SK-N-SH (cell line): Measurements from ENCODE around the gene GARIN6. TPM values are rescaled to one million over a fixed set of nuclear protein-coding genes. Genes with fewer than 3 reads are reported as not detected.
A peak's percentile ranks its signal among the peaks of the same experiment; 100 is the strongest.

Experiments
- CTCF ChIA-PET: fragments of 300-600, 350-600 bp; formaldehyde crosslinking; extraction: SDS; loops from one replicate; lab custom pipeline; 2021; lab: Yijun Ruan, JAX
- POLR2A ChIA-PET: fragments of 350-600 bp; sonication (Branson Sonifier 250); formaldehyde crosslinking; extraction: SDS; loops from one replicate; lab custom pipeline; 2020; ENCODE audit warnings: antibody characterized with exemption, inconsistent platforms; lab: Yijun Ruan, JAX
- DNase-seq: peaks from one replicate; pipeline ENCODE4 v3.0.0; 2012
- H2AFZ ChIP-seq: fragments of 200-600 bp; sonication (generic); 2 replicates; pipeline ENCODE4 v1.8.1; 2016; ENCODE audit warnings: antibody characterized with exemption, mild to moderate bottlenecking, low read depth
- H3F3A ChIP-seq: fragments of 200-600 bp; sonication (generic); replicated peaks from 2 replicates; pipeline ENCODE3; 2016; ENCODE audit warnings: antibody characterized with exemption, mild to moderate bottlenecking; ENCODE audit not compliant: insufficient read depth
- H3K27ac ChIP-seq, 2 experiments: fragments of 200-500 bp in 1 of 2; fragments of 200-600 bp in 1 of 2; sonication (Bioruptor generic) in 1 of 2; sonication (generic), shearing (Covaris generic) in 1 of 2; 2 replicates each; pipeline versions ENCODE4 v1.5.1 to v1.6.1; 2014 to 2016; ENCODE audit warnings: low read depth in 2 of 2, inconsistent platforms in 1 of 2, low read length in 1 of 2, mild to moderate bottlenecking in 1 of 2, mixed read lengths in 1 of 2
- H3K27me3 ChIP-seq: fragments of 200-600 bp; sonication (generic), shearing (Covaris generic); 2 replicates; pipeline ENCODE4 v1.6.1; 2016; ENCODE audit warnings: mixed run types; ENCODE audit not compliant: insufficient read depth
- H3K36me3 ChIP-seq, 2 experiments: fragments of 200-500 bp in 1 of 2; fragments of 200-600 bp in 1 of 2; sonication (Bioruptor generic) in 1 of 2; sonication (generic) in 1 of 2; replicated peaks in 1 of 2; 2 replicates each; pipeline versions ENCODE3 to v1.5.1; 2014 to 2016; ENCODE audit warnings: low read length in 1 of 2, mild to moderate bottlenecking in 1 of 2; ENCODE audit not compliant: insufficient read depth in 2 of 2, control insufficient read depth in 1 of 2
- H3K4me1 ChIP-seq, 2 experiments: fragments of 200-500 bp in 1 of 2; fragments of 200-600 bp in 1 of 2; sonication (Bioruptor generic) in 1 of 2; sonication (generic), shearing (Covaris generic) in 1 of 2; 2 replicates each; pipeline versions ENCODE4 v1.5.1 to v1.6.1; 2014 to 2016; ENCODE audit warnings: low read depth in 1 of 2, low read length in 1 of 2, mixed run types in 1 of 2; ENCODE audit not compliant: insufficient read depth in 2 of 2, control insufficient read depth in 1 of 2
- H3K4me2 ChIP-seq: fragments of 200-600 bp; sonication (generic), shearing (Covaris generic); 2 replicates; pipeline ENCODE4 v1.6.1; 2017; ENCODE audit warnings: mixed run types
- H3K4me3 ChIP-seq, 2 experiments: fragments of 200-500 bp in 1 of 2; fragments of 200-600 bp in 1 of 2; sonication (Bioruptor generic) in 1 of 2; sonication (generic), shearing (Covaris generic) in 1 of 2; 2 replicates each; pipeline versions ENCODE4 v1.5.1 to v1.8.1; 2014 to 2016; ENCODE audit warnings: low read depth in 2 of 2, inconsistent platforms in 1 of 2, low read length in 1 of 2, mild to moderate bottlenecking in 1 of 2, mixed read lengths in 1 of 2, moderate library complexity in 1 of 2
- H3K79me2 ChIP-seq: fragments of 200-600 bp; sonication (generic); 2 replicates; pipeline ENCODE4 v1.8.1; 2017; ENCODE audit warnings: mild to moderate bottlenecking; ENCODE audit not compliant: insufficient read depth
- H3K9ac ChIP-seq: fragments of 200-600 bp; sonication (generic); 2 replicates; pipeline ENCODE4 v1.6.1; 2017; ENCODE audit warnings: mixed run types
- H3K9me2 ChIP-seq: fragments of 200-600 bp; sonication (generic); 2 replicates; pipeline ENCODE4 v1.6.1; 2017; ENCODE audit warnings: mixed run types
- H3K9me3 ChIP-seq: fragments of 200-600 bp; sonication (generic); 2 replicates; pipeline ENCODE4 v1.6.1; 2017; ENCODE audit warnings: mixed run types, mild to moderate bottlenecking, moderate library complexity
- H4K20me1 ChIP-seq: fragments of 200-600 bp; sonication (generic); 2 replicates; pipeline ENCODE4 v1.6.1; 2017; ENCODE audit warnings: mild to moderate bottlenecking, mixed run types; ENCODE audit not compliant: insufficient read depth
- EP300 ChIP-seq, 2 experiments: IDR thresholded peaks; 2 replicates each; pipeline versions ENCODE4 v1.4.0 to v1.6.1; 2012; ENCODE audit warnings: borderline replicate concordance in 1 of 2, low read depth in 1 of 2, low read length in 1 of 2
- FOSL2 ChIP-seq: IDR thresholded peaks from 2 replicates; pipeline ENCODE4 v1.4.0; 2012; ENCODE audit warnings: low read depth, mild to moderate bottlenecking, moderate library complexity, borderline replicate concordance
- GABPA ChIP-seq: IDR thresholded peaks from 2 replicates; pipeline ENCODE4 v1.4.0; 2012; ENCODE audit warnings: low read depth, mild to moderate bottlenecking
- JUND ChIP-seq: IDR thresholded peaks from 2 replicates; pipeline ENCODE4 v1.4.0; 2012
- MEF2A ChIP-seq: IDR thresholded peaks from 2 replicates; pipeline ENCODE4 v1.4.0; 2012; ENCODE audit warnings: low read depth, borderline replicate concordance
- MXI1 ChIP-seq: IDR thresholded peaks from 2 replicates; pipeline ENCODE4 v1.6.1; 2012; ENCODE audit warnings: mild to moderate bottlenecking, low read depth, low read length, improper control_type of control experiment
- NFIC ChIP-seq: IDR thresholded peaks from 2 replicates; pipeline ENCODE4 v1.4.0; 2012; ENCODE audit warnings: borderline replicate concordance
- NRF1 ChIP-seq: IDR thresholded peaks from 2 replicates; pipeline ENCODE4 v1.6.1; 2012; ENCODE audit warnings: low read depth, mild to moderate bottlenecking, low read length
- POLR2AphosphoS5 ChIP-seq: IDR thresholded peaks from 2 replicates; pipeline ENCODE4 v1.6.1; 2012; ENCODE audit warnings: low read depth, low read length
- RFX5 ChIP-seq: IDR thresholded peaks from 2 replicates; pipeline ENCODE4 v1.6.1; 2012; ENCODE audit warnings: mild to moderate bottlenecking, improper control_type of control experiment, low read length
- RXRA ChIP-seq: IDR thresholded peaks from 2 replicates; pipeline ENCODE4 v1.4.0; 2012; ENCODE audit warnings: low read depth, mild to moderate bottlenecking, borderline replicate concordance
- SMC3 ChIP-seq: IDR thresholded peaks from 2 replicates; pipeline ENCODE4 v1.6.1; 2012; ENCODE audit warnings: low read depth, low read length, improper control_type of control experiment
- TAF1 ChIP-seq: IDR thresholded peaks from 2 replicates; pipeline ENCODE4 v1.6.1; 2012; ENCODE audit warnings: low read depth, mild to moderate bottlenecking, low read length, moderate library complexity, borderline replicate concordance
- TCF12 ChIP-seq: IDR thresholded peaks from 2 replicates; pipeline ENCODE4 v1.4.0; 2012
- TEAD4 ChIP-seq: IDR thresholded peaks from 2 replicates; pipeline ENCODE4 v1.4.0; 2012; ENCODE audit warnings: mild to moderate bottlenecking, borderline replicate concordance; ENCODE audit not compliant: insufficient read depth
- YY1 ChIP-seq: IDR thresholded peaks from 2 replicates; pipeline ENCODE4 v1.4.0; 2012; ENCODE audit warnings: low read depth, mild to moderate bottlenecking
- WGBS: methylation state at CpG from one replicate; pipeline ENCODE4 v1.1.6; 2017; ENCODE audit warnings: low lambda C conversion rate; 5-methylcytosine and 5-hydroxymethylcytosine counted together
- polyA plus RNA-seq, 3 experiments: library from polyadenylated mRNA; depleted of rRNA; stranded (reverse); fragments of >200 nt; gene quantifications; 2 replicates each; pipeline ENCODE4 v1.2.3, GENCODE V29; 2012
- TF ChIP-seq, protein P1 (sequence below): fragments of 200-600 bp; sonication (generic); IDR thresholded peaks from 2 replicates; pipeline ENCODE4 v1.6.1; 2017; ENCODE audit warnings: antibody characterized with exemption, mild to moderate bottlenecking, moderate library complexity
- TF ChIP-seq, protein P2 (sequence below): IDR thresholded peaks from 2 replicates; pipeline ENCODE4 v1.4.0; 2012; ENCODE audit warnings: low read depth
- TF ChIP-seq, protein P3 (sequence below): IDR thresholded peaks from 2 replicates; pipeline ENCODE4 v1.4.0; 2012; ENCODE audit warnings: low read depth, borderline replicate concordance
- TF ChIP-seq, protein P4 (sequence below): IDR thresholded peaks from 2 replicates; pipeline ENCODE4 v1.4.0; 2012; ENCODE audit warnings: low read depth, borderline replicate concordance
- TF ChIP-seq, protein P5 (sequence below): fragments of 150-350 bp; IDR thresholded peaks from 2 replicates; pipeline ENCODE4 v1.6.1; 2017; ENCODE audit warnings: antibody characterized with exemption, low read length, low read depth, borderline replicate concordance
- TF ChIP-seq, protein P6 (sequence below): IDR thresholded peaks from 2 replicates; pipeline ENCODE4; 2012

Gene GARIN6
- polyA plus RNA-seq, 1 of the 3 experiments (the other 2 are of a cell fraction): not detected

DNA sequence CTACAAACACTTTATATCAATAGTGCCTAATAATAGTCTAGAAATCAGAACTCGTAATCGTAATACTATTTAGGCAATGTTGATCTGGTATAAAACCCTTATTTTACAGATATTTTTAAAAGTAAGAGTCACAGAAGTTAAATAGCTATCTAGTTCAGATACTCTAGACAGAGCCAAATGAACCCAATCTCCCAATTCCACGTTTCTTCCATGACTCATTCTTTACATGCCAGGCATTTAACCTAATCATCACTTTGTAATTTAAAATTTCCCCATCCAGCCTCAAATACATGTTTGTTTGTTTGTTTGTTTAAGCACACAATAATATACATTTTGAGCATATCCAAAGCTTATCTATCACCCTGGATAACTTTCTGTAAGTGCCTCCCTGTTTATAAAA lies 36.4 kb upstream of the GARIN6 start:
- TF ChIP-seq JUND (peak; percentile 47), NRF1 (no peak), MEF2A (no peak), NFIC (peak; percentile 17; the same call in 1 of the 2 replicates), GABPA (0 out of 2 replicates have a peak, but pooled peaks have one; percentile 12), TAF1 (no peak), MXI1 (no peak), EP300 (IDR thresholded peaks at IDR 0.05; ENCODE audit: borderline replicate concordance in 1 of 2, low read depth in 1 of 2, low read length in 1 of 2) (peak in 1 of 2 experiments; percentile 30; a peak in 1 of 4 replicates), POLR2AphosphoS5 (no peak), YY1 (no peak), SMC3 (no peak), TEAD4 (no peak), FOSL2 (peak; percentile 70; the same call in 1 of the 2 replicates)
- TF ChIP-seq, protein P1, sequence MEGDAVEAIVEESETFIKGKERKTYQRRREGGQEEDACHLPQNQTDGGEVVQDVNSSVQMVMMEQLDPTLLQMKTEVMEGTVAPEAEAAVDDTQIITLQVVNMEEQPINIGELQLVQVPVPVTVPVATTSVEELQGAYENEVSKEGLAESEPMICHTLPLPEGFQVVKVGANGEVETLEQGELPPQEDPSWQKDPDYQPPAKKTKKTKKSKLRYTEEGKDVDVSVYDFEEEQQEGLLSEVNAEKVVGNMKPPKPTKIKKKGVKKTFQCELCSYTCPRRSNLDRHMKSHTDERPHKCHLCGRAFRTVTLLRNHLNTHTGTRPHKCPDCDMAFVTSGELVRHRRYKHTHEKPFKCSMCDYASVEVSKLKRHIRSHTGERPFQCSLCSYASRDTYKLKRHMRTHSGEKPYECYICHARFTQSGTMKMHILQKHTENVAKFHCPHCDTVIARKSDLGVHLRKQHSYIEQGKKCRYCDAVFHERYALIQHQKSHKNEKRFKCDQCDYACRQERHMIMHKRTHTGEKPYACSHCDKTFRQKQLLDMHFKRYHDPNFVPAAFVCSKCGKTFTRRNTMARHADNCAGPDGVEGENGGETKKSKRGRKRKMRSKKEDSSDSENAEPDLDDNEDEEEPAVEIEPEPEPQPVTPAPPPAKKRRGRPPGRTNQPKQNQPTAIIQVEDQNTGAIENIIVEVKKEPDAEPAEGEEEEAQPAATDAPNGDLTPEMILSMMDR: no peak
- TF ChIP-seq, protein P2, sequence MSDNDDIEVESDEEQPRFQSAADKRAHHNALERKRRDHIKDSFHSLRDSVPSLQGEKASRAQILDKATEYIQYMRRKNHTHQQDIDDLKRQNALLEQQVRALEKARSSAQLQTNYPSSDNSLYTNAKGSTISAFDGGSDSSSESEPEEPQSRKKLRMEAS: no peak
- TF ChIP-seq, all 33 proteins: peak for 5
- ChIA-PET POLR2A (no interaction called here), CTCF (interaction anchor here (2.1 kb wide), 1 partner anchor 9 kb away, joined by 10 read pairs; no protein-coding TSS in a partner anchor)
- Histone ChIP-seq H3K4me1 (peaks cover 0 to 18% of the 10 kb centered on the region in 2 experiments; a peak in 2 of 4 replicates), H3K4me3 (peak overlapping the region in 1 of 2 experiments; percentile 3; a peak in 1 of 4 replicates), H4K20me1 (no peaks in the 10 kb centered on the region), H3F3A (peaks cover 21% of the 10 kb centered on the region), H3K9me2 (no peaks in the 10 kb centered on the region), H2AFZ (peak overlapping the region; percentile 23; the same call in 1 of the 2 replicates), H3K79me2 (no peaks in the 10 kb centered on the region), H3K9me3 (no peaks in the 10 kb centered on the region), H3K27ac (peak overlapping the region; percentile 34 to 62; a peak in 3 of 4 replicates), H3K36me3 (no peaks in the 10 kb centered on the region), H3K9ac (no peak overlapping the region), H3K4me2 (peak overlapping the region; percentile 35), H3K27me3 (no peaks in the 10 kb centered on the region)
- no peak for DNase-seq
- 35% methylated on average over 3 of the region's 3 CpGs for WGBS

DNA sequence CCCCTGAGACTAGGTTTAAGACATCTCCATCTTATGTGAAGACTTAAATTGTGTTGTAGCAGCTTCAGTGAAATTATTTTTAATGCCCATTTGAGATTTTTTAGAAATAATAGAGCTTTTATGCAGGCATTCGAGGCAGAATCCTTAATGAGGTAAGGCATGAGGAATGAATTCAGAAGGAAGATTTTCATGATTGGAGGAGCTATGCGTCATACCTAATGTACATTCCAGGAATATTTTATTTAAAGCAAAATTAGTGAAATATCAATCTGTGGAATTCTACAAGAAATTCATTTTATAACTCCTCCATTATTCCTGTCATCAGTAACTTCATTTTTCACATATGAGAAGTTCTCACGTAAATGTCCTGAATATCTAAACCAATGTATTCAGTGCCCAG lies 36.0 kb upstream of the GARIN6 start:
- H3K36me3 ChIP-seq: no peaks in the 10 kb centered on the region
- ChIA-PET CTCF (interaction anchor here (0.6 to 2.1 kb wide), 2 partner anchors 8 to 569 kb away, joined by 3 to 10 read pairs; no protein-coding TSS in a partner anchor), POLR2A (no interaction called here)
- no peaks in the 10 kb centered on the region for H3K27me3 ChIP-seq
- H3K9me3 ChIP-seq: no peaks in the 10 kb centered on the region
- H3F3A ChIP-seq: peaks cover 21% of the 10 kb centered on the region
- H3K4me2 ChIP-seq: peak overlapping the region; percentile 35
- no peaks in the 10 kb centered on the region for H4K20me1 ChIP-seq
- WGBS: 32% methylated on average over 3 of the region's 3 CpGs
- peaks cover 0 to 18% of the 10 kb centered on the region in 2 experiments; a peak in 2 of 4 replicates for H3K4me1 ChIP-seq
- no peak overlapping the region for H3K9ac ChIP-seq
- peak overlapping the region; percentile 23; the same call in 1 of the 2 replicates for H2AFZ ChIP-seq
- no peaks in the 10 kb centered on the region for H3K9me2 ChIP-seq
- no peak for DNase-seq
- no peaks in the 10 kb centered on the region for H3K79me2 ChIP-seq
- H3K27ac ChIP-seq: peak overlapping the region; percentile 34 to 62; a peak in 3 of 4 replicates
- H3K4me3 ChIP-seq: peak overlapping the region in 1 of 2 experiments; percentile 3; a peak in 1 of 4 replicates
- TF ChIP-seq RFX5 (no peak), JUND (peak; percentile 38), TEAD4 (peak; percentile 78), FOSL2 (peak; percentile 58; the same call in 1 of the 2 replicates), RXRA (no peak; the same call in 1 of the 2 replicates), TCF12 (peak; percentile 35; the same call in 1 of the 2 replicates), TAF1 (no peak)
- TF ChIP-seq, protein P3, sequence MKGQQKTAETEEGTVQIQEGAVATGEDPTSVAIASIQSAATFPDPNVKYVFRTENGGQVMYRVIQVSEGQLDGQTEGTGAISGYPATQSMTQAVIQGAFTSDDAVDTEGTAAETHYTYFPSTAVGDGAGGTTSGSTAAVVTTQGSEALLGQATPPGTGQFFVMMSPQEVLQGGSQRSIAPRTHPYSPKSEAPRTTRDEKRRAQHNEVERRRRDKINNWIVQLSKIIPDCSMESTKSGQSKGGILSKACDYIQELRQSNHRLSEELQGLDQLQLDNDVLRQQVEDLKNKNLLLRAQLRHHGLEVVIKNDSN: no peak
- TF ChIP-seq, protein P4, sequence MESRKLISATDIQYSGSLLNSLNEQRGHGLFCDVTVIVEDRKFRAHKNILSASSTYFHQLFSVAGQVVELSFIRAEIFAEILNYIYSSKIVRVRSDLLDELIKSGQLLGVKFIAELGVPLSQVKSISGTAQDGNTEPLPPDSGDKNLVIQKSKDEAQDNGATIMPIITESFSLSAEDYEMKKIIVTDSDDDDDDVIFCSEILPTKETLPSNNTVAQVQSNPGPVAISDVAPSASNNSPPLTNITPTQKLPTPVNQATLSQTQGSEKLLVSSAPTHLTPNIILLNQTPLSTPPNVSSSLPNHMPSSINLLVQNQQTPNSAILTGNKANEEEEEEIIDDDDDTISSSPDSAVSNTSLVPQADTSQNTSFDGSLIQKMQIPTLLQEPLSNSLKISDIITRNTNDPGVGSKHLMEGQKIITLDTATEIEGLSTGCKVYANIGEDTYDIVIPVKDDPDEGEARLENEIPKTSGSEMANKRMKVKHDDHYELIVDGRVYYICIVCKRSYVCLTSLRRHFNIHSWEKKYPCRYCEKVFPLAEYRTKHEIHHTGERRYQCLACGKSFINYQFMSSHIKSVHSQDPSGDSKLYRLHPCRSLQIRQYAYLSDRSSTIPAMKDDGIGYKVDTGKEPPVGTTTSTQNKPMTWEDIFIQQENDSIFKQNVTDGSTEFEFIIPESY: no peak
- TF ChIP-seq, protein P5, sequence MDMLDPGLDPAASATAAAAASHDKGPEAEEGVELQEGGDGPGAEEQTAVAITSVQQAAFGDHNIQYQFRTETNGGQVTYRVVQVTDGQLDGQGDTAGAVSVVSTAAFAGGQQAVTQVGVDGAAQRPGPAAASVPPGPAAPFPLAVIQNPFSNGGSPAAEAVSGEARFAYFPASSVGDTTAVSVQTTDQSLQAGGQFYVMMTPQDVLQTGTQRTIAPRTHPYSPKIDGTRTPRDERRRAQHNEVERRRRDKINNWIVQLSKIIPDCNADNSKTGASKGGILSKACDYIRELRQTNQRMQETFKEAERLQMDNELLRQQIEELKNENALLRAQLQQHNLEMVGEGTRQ: no peak
- TF ChIP-seq, protein P6, sequence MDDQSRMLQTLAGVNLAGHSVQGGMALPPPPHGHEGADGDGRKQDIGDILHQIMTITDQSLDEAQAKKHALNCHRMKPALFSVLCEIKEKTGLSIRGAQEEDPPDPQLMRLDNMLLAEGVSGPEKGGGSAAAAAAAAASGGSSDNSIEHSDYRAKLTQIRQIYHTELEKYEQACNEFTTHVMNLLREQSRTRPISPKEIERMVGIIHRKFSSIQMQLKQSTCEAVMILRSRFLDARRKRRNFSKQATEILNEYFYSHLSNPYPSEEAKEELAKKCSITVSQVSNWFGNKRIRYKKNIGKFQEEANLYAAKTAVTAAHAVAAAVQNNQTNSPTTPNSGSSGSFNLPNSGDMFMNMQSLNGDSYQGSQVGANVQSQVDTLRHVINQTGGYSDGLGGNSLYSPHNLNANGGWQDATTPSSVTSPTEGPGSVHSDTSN: peak; percentile 51
